NCI-H2171 treated with DMSO at 0.1 percent for 48 hours (cell line): Measurements from ENCODE around the gene PTGFRN.
A peak's percentile ranks its signal among the peaks of the same experiment; 100 is the strongest.
"Not testable (repeated sequence)": the region's sequence is repeated elsewhere in the genome, so short reads cannot be mapped to it uniquely, and the experiment has no call there.

Source experiments
- DNase-seq: peaks from one replicate; lab custom pipeline; 2025; lab: John Stamatoyannopoulos, UW

PTGFRN gene

DNA sequence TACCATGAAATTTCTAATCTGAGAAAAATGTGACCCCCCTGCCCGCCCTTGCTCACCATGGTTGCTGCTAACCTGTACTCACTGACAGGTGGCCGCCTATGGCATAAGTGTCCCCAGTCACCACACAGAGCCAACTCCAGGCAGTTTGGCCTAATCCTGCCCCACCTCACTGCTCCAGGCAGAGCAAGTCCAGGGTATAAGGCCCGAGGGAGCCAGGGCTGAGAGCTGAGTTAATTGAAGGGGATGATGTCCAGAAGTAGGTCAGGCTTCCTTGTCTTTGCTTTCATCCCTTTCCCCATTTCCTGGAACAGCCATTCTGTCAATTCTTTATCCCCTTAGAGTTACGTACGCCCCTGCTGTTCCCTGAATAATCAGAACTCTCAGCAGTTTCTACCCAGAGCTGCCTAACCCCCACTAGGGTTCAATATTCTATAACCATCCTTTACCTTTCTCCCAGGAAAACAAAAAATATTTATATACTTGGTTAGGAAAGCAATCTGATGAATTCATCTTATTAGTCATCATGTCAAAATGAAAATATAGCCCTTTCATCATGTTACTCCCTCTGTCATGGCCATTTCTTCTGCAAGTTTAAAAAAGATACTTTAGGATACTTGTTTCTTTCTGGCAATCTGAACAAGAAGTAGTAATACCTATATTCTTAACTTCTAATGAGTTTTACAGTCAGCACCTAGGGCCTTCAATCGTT is 62.4 kb downstream of the PTGFRN start:
- DNase-seq = no peak

DNA sequence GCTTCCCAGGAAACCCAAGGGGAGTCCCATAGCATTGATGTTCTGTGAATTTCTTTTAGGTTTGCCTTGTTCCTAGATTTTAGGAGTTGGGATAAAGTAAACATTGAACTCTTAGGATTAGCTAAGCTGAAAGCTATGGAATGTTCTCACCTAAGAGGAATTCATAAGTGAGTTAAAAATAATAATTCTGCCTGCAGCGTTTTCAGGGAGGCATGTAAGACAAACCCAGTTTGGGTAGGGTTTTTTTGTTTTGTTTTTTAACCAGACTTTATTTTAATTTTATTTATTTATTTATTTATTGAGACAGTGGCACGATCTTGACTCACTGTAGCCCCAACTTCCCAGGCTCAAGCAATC is 62.9 kb downstream of the PTGFRN start:
- DNase-seq = no peak

DNA sequence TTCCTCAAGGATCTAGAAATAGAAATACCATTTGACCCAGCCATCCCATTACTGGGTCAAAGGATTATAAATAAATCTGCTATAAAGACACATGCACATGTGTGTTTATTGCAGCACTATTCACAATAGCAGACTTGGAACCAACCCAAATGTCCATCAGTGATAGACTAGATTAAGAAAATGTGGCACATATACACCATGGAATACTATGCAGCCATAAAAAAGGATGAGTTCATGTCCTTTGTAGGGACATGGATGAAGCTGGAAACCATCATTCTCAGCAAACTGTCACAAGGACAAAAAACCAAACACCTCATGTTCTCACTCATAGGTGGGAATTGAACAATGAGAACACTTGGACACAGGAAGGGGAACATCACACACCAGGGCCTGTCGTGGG is 70.6 kb downstream of the PTGFRN start:
- DNase-seq = not testable (repeated sequence)

DNA sequence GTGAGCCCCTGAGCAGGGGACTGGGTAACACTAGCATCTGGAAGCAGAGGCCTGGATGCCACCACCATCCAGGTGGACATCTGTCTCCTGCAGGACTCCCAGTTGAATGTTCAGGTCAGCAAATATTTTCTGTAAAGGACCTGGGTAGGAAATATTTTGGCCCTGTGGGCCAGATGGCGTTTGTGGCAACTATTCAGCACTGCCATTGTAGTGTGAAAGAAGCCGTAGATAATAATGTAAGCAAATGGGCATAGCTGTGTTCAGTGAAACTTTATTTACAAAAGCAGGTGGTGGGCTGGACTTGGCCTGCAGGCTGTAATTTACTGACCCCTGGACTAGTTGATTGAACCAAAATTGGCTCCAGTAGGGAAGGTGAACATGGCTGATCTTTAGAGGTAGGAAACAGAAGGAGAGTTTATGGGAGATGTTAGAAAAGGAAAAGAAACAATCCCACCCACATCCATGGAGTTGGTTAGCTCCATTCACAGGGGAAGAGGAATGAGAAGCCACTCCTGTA is 71.9 kb downstream of the PTGFRN start:
- DNase-seq = no peak

DNA sequence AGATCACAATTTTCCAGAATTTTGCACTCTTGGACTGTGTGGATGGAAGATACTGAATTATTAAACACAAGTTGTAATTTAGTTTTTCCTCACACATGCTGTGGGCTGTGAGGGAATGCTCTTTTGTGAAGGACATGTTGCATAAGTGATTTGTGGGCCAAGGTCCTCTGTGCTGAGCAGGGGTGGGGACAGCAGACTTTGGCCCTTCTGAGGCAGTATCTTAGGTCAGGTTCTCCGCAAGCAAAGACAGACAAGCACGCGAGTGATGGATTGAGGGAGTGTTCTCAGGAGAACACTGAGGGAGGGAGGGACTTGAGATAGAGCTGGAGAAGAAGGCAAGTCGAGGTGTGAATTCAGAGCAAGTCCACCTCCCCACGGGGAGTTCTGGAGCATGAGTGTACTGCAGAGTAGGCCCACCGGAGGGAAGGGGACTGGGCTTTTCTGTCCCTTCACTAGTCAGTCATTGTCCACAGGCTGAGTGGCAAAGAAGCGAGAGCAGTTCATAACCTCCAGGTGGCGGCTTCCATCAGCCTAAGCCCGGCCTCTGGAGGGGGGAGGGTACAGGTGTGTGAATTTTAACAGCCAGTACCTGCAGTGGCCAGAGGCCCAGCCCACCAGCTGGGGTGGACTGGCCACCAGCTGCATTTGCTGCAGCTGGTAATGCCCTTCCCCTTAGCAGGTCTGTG is 72.7 kb downstream of the PTGFRN start:
- no peak for DNase-seq

DNA sequence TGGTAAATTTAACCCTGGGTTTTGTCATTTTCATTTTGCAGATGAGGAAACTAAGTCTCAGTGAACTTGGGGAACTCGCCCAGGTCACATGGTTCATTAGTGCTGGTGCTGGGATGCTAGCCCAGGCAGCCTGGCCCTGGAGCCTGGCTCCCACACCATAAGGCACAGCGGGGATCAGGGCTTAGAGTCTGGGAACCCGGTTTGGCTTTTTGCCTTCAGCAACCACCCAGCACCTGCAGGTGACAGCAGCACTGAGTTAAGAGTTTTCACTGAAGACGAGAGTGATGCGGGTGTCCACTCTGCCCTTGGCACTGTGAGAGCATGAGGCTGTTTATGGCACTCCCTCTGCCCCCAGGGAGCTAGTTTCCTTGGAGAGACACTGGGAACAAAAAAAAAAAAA is 73.4 kb downstream of the PTGFRN start:
- DNase-seq = peak; percentile 39

DNA sequence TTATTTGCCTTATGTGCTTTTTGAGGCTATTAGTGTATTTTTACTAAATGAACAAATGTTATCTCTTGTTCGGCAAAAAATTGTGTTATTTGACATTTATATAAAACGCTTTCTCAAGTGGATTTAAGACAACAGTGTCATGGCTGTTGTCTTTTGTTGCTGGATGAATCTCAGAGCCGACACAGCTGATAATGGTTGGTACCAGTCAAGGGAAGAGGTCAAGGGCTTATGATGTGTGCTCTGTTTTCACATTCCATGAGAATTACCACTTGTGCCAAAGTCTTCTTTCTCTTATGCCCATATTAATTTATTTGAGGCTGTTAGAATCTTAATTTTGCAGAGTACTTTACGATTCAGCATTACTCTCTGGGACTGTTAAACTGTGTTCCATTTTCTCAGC is 74.0 kb downstream of the PTGFRN start:
- DNase-seq = no peak

DNA sequence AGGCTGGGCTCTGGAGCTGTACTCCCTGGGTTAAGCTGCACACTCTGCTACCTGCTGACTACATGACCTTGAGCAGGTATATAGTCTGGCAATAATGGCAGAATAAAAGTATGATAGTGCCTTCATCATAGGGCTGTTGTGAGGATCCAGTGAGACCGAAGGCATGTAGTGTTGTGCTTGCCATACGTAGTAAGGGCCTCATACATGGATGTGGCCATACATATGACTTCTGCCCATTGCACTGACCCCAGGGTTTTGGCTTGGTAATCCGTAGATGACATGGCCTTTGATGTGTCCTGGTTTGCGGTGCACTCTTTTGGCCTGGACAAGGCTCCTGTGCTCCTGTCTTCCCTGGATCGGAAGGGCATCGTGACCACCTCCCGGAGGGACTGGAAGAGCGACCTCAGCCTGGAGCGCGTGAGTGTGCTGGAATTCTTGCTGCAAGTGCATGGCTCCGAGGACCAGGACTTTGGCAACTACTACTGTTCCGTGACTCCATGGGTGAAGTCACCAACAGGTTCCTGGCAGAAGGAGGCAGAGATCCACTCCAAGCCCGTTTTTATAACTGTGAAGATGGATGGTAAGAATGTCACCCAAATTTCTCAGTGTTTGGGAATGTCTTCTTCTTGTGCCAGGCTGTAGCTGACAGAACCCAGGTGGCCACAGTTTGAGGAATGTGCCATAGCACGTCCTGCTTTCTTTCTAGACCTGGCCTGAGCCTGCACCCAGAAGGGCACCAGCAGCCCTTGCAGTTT is 74.9 kb downstream of the PTGFRN start:
- DNase-seq = no peak

DNA sequence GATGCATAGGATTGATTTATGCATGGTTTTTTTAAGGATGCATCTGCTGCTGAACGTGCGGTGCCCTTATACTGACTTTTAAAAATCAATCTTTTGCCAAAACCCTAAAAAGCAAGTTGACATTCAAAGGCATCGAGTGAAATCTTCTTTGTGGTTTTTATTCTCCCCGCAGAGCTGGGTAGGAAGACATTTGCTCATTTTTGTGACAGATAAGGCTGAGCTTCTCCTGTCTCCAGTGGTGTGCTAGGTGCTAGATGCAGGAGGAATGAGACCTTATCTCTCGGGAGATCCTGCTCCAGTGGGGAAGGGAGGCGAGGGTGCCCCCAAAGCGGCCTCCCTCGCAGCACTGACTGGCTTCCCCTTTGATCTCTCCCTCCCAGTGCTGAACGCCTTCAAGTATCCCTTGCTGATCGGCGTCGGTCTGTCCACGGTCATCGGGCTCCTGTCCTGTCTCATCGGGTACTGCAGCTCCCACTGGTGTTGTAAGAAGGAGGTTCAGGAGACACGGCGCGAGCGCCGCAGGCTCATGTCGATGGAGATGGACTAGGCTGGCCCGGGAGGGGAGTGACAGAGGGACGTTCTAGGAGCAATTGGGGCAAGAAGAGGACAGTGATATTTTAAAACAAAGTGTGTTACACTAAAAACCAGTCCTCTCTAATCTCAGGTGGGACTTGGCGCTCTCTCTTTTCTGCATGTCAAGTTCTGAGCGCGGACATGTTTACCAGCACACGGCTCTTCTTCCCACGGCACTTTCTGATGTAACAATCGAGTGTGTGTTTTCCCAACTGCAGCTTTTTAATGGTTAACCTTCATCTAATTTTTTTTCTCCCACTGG is 76.9 kb downstream of the PTGFRN start:
- DNase-seq = no peak

DNA sequence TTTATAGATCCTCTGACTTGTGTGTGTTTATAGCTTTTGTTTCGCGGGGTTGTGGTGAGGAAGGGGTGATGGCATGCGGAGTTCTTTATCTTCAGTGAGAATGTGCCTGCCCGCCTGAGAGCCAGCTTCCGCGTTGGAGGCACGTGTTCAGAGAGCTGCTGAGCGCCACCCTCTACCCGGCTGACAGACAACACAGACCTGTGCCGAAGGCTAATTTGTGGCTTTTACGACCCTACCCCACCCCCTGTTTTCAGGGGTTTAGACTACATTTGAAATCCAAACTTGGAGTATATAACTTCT is 77.5 kb downstream of the PTGFRN start:
- DNase-seq = no peak

DNA sequence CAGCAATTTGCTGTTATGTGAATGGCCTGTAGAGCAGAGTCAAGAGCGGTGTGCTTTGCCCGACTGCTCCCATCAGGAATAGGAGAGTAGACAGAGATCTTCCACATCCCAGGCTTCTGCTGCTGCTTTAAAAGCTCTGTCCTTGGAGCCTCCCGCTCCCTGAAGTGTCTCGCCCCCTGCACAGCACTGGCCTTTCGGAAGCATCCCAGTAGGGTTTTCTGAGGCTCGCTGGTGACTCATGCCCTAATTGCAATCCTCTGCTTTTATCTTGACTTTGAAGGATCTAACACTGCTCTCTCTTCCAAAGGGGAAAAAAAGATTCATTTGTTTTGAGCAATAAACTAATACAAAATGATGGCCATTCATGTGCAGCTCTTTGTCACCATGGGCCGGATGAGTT is 78.5 kb downstream of the PTGFRN start:
- DNase-seq = no peak

DNA sequence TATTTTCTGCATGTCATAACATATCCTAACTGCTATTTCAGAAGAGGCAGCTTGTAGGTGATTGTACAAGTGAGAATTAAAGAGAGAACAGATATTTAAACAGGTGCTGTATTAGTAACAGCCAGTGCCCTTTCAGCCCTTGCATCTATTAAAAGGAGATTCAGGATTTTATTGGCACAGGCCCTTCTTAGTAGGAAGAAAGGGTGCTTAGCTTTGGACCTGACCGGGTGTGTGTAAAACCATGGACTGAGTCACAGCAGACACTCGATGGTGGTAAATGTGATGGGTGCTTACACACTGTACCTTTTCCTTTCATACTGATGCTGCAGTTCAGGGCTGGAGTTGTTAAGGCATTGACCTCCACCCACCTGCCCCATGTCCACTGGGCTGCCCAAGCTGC is 79.2 kb downstream of the PTGFRN start:
- peak; percentile 65 for DNase-seq

DNA sequence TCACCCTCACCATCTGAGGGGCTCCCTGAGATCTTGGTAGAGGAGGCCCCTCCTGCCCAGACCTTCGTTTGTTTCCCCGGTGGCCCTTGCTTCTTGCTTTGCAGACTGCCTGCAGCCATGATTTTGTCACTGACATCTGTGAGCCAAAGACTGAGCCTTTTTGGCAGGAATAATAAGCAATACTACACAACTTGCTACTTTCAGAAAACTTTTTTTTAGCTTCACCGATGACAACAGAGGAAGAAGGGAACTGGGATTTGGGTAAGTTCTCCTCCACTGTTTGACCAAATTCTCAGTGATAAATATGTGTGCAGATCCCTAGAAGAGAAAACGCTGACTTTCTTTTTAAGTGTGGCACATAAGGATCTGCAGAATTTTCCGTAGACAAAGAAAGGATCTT is 80.1 kb downstream of the PTGFRN start:
- no peak for DNase-seq

DNA sequence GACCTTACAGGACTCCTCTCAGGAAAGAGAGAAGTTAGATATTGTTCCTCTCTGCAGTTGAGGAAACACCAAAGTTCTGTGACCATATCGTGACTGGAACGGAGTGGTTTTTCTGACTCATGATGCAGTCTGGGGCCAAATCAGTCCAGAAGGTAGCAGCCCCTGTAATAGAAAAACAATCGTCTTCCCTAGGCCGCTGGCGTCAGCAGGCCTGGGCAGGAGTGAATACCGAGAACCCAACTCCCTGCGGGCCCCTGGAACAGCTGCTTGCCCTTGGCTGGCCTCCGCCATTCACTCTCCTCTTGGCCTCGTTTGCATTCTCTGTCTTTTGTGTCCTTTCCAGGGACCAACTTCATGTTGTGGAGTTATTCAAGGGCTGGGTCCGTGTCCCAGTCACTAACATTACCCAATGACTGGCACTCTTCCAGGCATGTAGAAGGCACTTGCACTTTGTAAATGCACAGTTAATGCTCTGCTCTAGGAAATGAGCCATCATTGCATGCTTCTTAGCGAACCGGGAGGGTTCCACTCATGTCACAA is 81.0 kb downstream of the PTGFRN start:
- peak; percentile 89 for DNase-seq

DNA sequence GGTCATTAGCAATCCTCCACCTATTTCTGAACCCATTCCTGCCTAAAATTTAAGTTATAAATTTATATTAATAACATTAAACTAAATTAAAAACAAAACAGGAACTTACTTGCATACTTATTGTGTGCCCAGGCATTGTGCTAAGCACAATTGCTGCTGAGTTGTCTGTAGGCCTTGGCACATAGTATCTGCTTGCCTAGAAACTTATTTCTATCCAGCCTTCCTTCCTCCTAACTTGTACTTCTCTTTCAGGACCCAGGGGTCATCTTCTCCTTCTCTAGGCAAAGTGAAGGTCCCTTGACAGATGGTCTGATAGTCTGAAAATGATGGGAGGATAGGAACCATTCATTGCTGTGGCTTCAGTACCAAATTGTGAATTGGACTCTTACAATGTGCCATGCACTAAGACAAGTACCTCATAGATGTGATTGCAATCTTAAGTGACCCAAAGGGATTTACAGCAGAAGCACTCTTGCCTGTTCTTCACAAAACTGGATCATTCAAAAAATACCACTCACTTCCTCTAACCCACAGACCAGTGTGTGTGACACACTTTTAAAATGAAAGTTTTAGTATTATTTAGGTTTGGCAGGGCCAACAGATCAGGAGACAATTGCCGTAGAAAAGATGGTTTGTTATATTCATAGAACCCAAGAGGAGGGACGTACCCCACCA is 81.6 kb downstream of the PTGFRN start:
- DNase-seq = no peak

DNA sequence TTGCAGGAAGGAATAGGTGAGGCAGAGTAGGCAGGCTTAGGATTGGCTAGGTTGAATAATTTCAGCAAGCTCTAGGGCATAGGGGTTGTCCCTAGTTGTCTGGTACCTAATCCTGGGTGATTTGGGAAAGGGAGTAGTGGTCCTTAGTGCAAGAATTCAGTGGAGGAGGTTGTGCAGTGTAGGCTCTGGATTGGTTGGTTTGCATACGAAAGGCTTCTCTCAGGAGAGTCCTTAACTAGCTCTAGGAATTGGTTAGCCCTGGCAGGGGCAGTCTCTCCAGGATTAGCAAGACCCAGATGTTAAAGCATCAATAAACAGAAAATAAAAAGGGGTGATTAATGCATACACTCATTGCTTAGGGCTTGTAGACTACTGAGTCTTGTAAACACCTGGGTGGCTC is 82.2 kb downstream of the PTGFRN start:
- no peak for DNase-seq

DNA sequence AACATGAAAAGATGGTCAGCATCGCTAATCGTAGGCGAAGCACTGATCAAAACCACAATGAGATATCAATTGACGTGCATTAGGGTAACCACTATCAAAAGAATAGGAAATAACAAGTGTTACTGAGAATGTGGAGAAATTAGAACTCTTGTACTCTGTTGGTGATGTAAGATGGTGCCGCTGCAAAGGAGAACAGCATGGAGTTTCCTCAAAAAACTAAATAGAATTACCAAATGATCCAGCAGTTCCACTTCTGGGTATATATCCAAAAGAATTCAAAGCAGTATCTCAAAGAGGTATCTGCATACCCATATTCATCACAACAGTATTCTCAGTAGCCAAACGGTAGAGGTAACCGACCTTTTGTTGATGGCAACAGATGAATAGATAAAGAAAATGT is 83.6 kb downstream of the PTGFRN start:
- no peak for DNase-seq

DNA sequence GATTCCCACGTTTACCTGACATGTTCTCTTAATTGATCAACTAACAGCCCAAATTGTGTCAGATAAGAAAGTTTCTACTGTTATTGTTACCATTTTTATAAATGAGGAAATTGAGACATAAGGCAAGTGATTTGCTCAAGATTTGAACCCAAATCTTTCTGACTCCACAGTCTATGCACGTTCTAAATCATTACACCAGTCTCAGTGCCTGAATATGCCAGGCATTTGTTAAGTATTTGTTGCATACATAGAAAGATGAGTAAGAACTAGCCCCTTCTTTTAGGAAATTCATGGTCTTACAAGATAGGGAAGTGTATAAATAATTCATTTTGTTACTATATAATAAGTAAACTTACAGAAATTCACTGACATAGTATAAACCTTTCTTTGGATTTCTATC is 84.7 kb downstream of the PTGFRN start:
- DNase-seq = no peak

DNA sequence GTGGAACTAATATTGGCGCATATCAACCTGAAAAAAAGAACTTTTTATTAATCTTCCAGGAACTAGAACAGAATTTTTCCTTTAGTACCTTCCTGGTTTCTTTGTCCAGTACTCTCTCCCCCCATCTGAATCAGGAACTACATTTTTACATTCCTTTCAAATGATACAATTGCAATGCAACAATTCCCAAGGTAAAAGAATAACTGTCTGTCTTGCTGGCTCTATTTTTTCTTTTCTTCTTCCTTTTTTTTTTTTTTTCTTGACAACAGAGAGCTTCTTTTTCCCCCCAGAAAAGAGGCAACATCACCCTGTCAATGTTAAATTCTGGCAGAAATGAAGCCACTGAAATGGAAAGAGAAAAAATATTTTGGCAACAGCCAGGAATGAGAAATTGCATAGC is 87.3 kb downstream of the PTGFRN start:
- DNase-seq = no peak

DNA sequence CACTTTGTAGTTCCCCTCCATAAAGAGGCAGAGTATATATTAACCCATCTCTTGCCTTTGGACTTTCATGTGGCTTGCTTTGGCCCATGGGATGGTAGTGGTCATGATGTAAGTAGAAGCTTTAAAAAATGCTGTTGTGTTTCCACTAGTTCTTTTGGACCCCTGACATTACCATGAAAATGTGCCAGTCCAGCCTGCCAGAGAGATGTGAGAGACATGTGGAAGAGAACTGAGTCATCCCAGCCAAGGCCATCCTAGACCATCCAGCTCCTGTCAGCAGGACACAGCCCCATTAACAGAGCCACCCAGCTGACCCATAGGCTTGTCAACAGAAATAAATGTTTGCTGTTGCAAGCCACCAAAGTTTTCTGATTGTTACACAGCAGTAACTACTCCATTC is 87.9 kb downstream of the PTGFRN start:
- DNase-seq = no peak

DNA sequence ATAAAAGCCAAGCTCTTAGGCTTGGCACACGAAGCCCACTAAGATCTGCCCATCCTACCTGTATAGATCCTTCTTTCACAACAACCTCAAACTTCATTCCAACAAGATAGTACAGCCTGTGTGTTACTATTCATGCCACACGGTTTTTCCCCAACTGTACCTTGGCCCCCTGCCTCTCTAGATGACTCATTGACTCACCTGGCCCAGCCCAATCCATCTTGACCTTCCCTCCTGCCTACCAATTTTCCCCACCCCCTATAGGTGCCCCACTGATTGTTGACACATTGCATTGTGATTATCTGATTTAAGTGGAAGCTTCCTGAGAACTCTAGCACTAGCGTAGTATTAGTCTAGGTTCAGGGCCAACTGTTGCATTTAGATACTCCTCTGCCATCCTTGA is 89.9 kb downstream of the PTGFRN start:
- DNase-seq = no peak

DNA sequence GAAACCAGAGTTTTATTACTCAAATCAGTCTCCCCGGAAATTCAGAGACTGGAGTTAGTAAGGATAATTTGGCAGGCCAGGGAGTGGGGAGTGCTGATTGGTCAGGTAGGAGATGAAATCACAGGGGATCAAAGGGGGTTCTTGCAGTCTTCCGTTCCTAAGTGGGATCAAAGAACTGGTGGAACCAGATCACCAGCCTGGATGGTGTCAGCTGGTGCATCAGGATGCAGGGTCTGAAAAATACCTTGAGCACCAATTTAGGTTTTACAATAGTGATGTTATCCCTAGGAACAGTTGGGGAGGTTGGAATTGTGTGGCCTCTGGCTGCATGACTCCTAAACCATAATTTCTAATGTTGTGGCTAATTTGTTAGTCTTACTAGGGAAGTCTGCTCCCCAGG is 90.4 kb downstream of the PTGFRN start:
- no peak for DNase-seq
